H9 (cell line): ENCODE data around the gene MYO5C. TPM values are rescaled to one million over a fixed set of nuclear protein-coding genes. Genes with fewer than 3 reads are reported as not detected.

Source experiments
- DNase-seq: peaks from one replicate; pipeline ENCODE4 v3.0.0-alpha.2; 2017
- H2AFZ ChIP-seq: one replicate; pipeline ENCODE4 v1.6.1; 2013; ENCODE audit warnings: mild to moderate bottlenecking, low read length, control low read depth, moderate library complexity
- H2AK5ac ChIP-seq: 2 replicates; pipeline ENCODE4 v1.6.1; 2013; ENCODE audit warnings: low read length, control low read depth, mixed read lengths; ENCODE audit not compliant: insufficient read length
- H2BK120ac ChIP-seq: one replicate; pipeline ENCODE4 v1.6.1; 2013; ENCODE audit warnings: low read depth, mild to moderate bottlenecking, low read length, control low read depth, inconsistent platforms; ENCODE audit not compliant: poor library complexity, severe bottlenecking
- H2BK12ac ChIP-seq: 2 replicates; pipeline ENCODE4 v1.6.1; 2013; ENCODE audit warnings: low read length, control low read depth, mixed read lengths, low read depth; ENCODE audit not compliant: insufficient read length
- H2BK15ac ChIP-seq: 2 replicates; pipeline ENCODE4 v1.6.1; 2013; ENCODE audit warnings: low read depth, low read length, control low read depth
- H2BK20ac ChIP-seq: one replicate; pipeline ENCODE4 v1.6.1; 2013; ENCODE audit warnings: low read depth, mild to moderate bottlenecking, low read length, control low read depth, inconsistent platforms; ENCODE audit not compliant: poor library complexity, severe bottlenecking
- H2BK5ac ChIP-seq: 2 replicates; pipeline ENCODE4 v1.6.1; 2013; ENCODE audit warnings: low read length, control low read depth, mixed read lengths; ENCODE audit not compliant: insufficient read length
- H3K14ac ChIP-seq: 2 replicates; pipeline ENCODE4 v1.6.1; 2013; ENCODE audit warnings: low read length, control low read depth; ENCODE audit not compliant: insufficient read depth
- H3K18ac ChIP-seq: 2 replicates; pipeline ENCODE4 v1.6.1; 2013; ENCODE audit warnings: low read depth, mild to moderate bottlenecking, mixed read lengths, low read length, control low read depth; ENCODE audit not compliant: insufficient read length
- H3K23ac ChIP-seq: 2 replicates; pipeline ENCODE4 v1.6.1; 2013; ENCODE audit warnings: low read length, control low read depth, mixed read lengths, low read depth; ENCODE audit not compliant: insufficient read length
- H3K23me2 ChIP-seq: 2 replicates; pipeline ENCODE4 v1.6.1; 2013; ENCODE audit warnings: low read depth, mild to moderate bottlenecking, mixed read lengths, low read length, control low read depth; ENCODE audit not compliant: insufficient read length, poor library complexity, severe bottlenecking
- H3K27ac ChIP-seq: 2 replicates; pipeline ENCODE4 v1.5.1; 2013; ENCODE audit warnings: low read length, control low read depth, mixed read lengths, low read depth; ENCODE audit not compliant: insufficient read length
- H3K27me3 ChIP-seq: 2 replicates; pipeline ENCODE4 v1.6.1; 2013; ENCODE audit warnings: low read length, control low read depth, inconsistent platforms; ENCODE audit not compliant: insufficient read depth
- H3K4ac ChIP-seq: 2 replicates; pipeline ENCODE4 v1.6.1; 2013; ENCODE audit warnings: low read depth, mild to moderate bottlenecking, control low read depth, inconsistent platforms, low read length, moderate library complexity
- H3K4me1 ChIP-seq: 2 replicates; pipeline ENCODE4 v1.6.1; 2013; ENCODE audit warnings: low read length, control low read depth, inconsistent platforms; ENCODE audit not compliant: insufficient read depth
- H3K4me2 ChIP-seq: 2 replicates; pipeline ENCODE4 v1.6.1; 2013; ENCODE audit warnings: low read length, control low read depth, mixed read lengths; ENCODE audit not compliant: insufficient read length, insufficient read depth
- H3K56ac ChIP-seq: 2 replicates; pipeline ENCODE4 v1.6.1; 2013; ENCODE audit warnings: low read depth, mild to moderate bottlenecking, mixed read lengths, low read length, control low read depth; ENCODE audit not compliant: insufficient read length
- H3K79me1 ChIP-seq: 2 replicates; pipeline ENCODE4 v1.6.1; 2013; ENCODE audit warnings: low read depth, mild to moderate bottlenecking, moderate library complexity, low read length, control low read depth, inconsistent platforms; ENCODE audit not compliant: insufficient read depth, poor library complexity, severe bottlenecking
- H3K79me2 ChIP-seq: 2 replicates; pipeline ENCODE4 v1.6.1; 2013; ENCODE audit warnings: low read length, control low read depth, inconsistent platforms; ENCODE audit not compliant: insufficient read depth
- H3K9ac ChIP-seq: 2 replicates; pipeline ENCODE4 v1.6.1; 2013; ENCODE audit warnings: low read length, control low read depth, mixed read lengths; ENCODE audit not compliant: insufficient read length; ENCODE audit errors: extremely low read depth
- H3K9me3 ChIP-seq: one replicate; pipeline ENCODE4 v1.6.1; 2013; ENCODE audit warnings: low read depth, low read length, inconsistent platforms; ENCODE audit not compliant: control insufficient read depth
- H3T11ph ChIP-seq: one replicate; pipeline ENCODE4 v1.6.1; 2013; ENCODE audit warnings: mild to moderate bottlenecking, low read length, control low read depth, inconsistent platforms
- H4K20me1 ChIP-seq: one replicate; pipeline ENCODE4 v1.6.1; 2013; ENCODE audit not compliant: control insufficient read depth, insufficient read length, insufficient read depth
- H4K5ac ChIP-seq: 2 replicates; pipeline ENCODE4 v1.6.1; 2013; ENCODE audit warnings: low read depth, mild to moderate bottlenecking, mixed read lengths, low read length, control low read depth; ENCODE audit not compliant: insufficient read length
- H4K8ac ChIP-seq: replicated peaks from 2 replicates; pipeline ENCODE4 v1.6.1; 2013; ENCODE audit warnings: low read length, control low read depth, mixed read lengths, low read depth; ENCODE audit not compliant: insufficient read length
- H4K91ac ChIP-seq: 2 replicates; pipeline ENCODE4 v1.6.1; 2013; ENCODE audit warnings: low read depth, mild to moderate bottlenecking, moderate library complexity, mixed read lengths, low read length, control low read depth; ENCODE audit not compliant: insufficient read length
- H3K27ac Mint-ChIP-seq, 3 experiments: 2 replicates in 2 of 3; 3 replicates in 1 of 3; pipeline ENCODE4 v1.8.0; 2020 to 2021; ENCODE audit warnings: mixed read lengths in 3 of 3, mild to moderate bottlenecking in 1 of 3, moderate library complexity in 1 of 3
- H3K27me3 Mint-ChIP-seq: 2 replicates; pipeline ENCODE4 v1.8.0; 2021; ENCODE audit warnings: low read depth, mild to moderate bottlenecking, moderate library complexity, mixed read lengths
- H3K36me3 Mint-ChIP-seq, 3 experiments: 2 replicates in 2 of 3; 3 replicates in 1 of 3; pipeline ENCODE4 v1.8.0; 2020 to 2021; ENCODE audit warnings: low read depth in 3 of 3, mixed read lengths in 3 of 3; ENCODE audit not compliant: insufficient read depth in 1 of 3
- H3K4me1 Mint-ChIP-seq, 2 experiments: 2 replicates each; pipeline ENCODE4 v1.8.0; 2020; ENCODE audit warnings: mixed read lengths in 2 of 2
- H3K4me3 Mint-ChIP-seq, 2 experiments: 2 replicates in 1 of 2; 3 replicates in 1 of 2; pipeline ENCODE4 v1.8.0; 2020 to 2021; ENCODE audit warnings: mild to moderate bottlenecking in 2 of 2, mixed read lengths in 2 of 2, moderate library complexity in 1 of 2
- H3K9me3 Mint-ChIP-seq, 2 experiments: 2 replicates in 1 of 2; 3 replicates in 1 of 2; pipeline ENCODE4 v1.8.0; 2020; ENCODE audit warnings: mild to moderate bottlenecking in 2 of 2, mixed read lengths in 2 of 2, moderate library complexity in 1 of 2
- WGBS: extraction: QIAGEN DNeasy Blood & Tissue Kit; methylation state at CpG from one replicate; pipeline ENCODE4 v1.1.7; 2013; ENCODE audit warnings: missing lambda C conversion rate, low lambda C conversion rate, mixed read lengths; ENCODE audit not compliant: insufficient read length; ENCODE audit errors: extremely low coverage; 5-methylcytosine and 5-hydroxymethylcytosine counted together
- total RNA-seq: library from RNA; stranded (reverse); gene quantifications from 2 replicates; pipeline ENCODE4 v1.2.1, GENCODE V29; 2021
- TF ChIP-seq, protein P1 (sequence below): fragments of 200-600 bp; sonication (generic); conservative IDR thresholded peaks from 3 replicates; pipeline ENCODE4 v1.8.0; 2021; ENCODE audit warnings: antibody characterized with exemption, mild to moderate bottlenecking

The MYO5C gene
- total RNA-seq, 1 experiment from 2014 or later: 22.2 TPM

DNA sequence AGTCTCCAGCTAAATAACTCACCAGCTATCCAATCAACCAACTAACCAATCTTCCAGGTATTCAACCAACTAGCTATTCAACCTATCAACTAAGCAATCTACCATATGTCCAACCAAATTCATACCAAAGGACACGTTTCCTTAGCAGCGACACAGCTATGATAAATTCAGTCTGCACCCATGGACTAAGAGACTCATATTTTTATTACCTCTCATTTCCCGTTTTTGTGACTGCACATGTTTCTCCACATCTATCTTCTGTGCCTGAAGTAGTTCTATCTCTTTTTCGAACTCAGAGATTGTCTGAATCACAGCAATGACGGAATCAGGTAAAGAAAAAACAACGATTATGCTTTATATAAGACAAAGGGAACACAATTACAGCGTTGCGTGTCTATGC lies 70.4 kb downstream of the MYO5C start:
- TF ChIP-seq, protein P1, sequence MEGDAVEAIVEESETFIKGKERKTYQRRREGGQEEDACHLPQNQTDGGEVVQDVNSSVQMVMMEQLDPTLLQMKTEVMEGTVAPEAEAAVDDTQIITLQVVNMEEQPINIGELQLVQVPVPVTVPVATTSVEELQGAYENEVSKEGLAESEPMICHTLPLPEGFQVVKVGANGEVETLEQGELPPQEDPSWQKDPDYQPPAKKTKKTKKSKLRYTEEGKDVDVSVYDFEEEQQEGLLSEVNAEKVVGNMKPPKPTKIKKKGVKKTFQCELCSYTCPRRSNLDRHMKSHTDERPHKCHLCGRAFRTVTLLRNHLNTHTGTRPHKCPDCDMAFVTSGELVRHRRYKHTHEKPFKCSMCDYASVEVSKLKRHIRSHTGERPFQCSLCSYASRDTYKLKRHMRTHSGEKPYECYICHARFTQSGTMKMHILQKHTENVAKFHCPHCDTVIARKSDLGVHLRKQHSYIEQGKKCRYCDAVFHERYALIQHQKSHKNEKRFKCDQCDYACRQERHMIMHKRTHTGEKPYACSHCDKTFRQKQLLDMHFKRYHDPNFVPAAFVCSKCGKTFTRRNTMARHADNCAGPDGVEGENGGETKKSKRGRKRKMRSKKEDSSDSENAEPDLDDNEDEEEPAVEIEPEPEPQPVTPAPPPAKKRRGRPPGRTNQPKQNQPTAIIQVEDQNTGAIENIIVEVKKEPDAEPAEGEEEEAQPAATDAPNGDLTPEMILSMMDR: no peak
- Histone ChIP-seq H3K23me2 (no peaks in the 10 kb centered on the region), H2BK12ac (no peak overlapping the region), H3K18ac (no peak overlapping the region), H2BK20ac (no peak overlapping the region), H3K23ac (no peak overlapping the region), H3K4ac (no peak overlapping the region), H3K9ac (no peak overlapping the region), H2BK15ac (no peak overlapping the region), H4K91ac (no peak overlapping the region), H2AK5ac (no peak overlapping the region), H3K79me1 (no peaks in the 10 kb centered on the region), H3K9me3 (no peaks in the 10 kb centered on the region), H3K4me1 (no peaks in the 10 kb centered on the region), H2BK120ac (no peak overlapping the region), H3K56ac (no peak overlapping the region), H3K4me2 (no peak overlapping the region), H4K8ac (no peak overlapping the region), H3K79me2 (no peaks in the 10 kb centered on the region), H3T11ph (no peak overlapping the region), H3K27ac (no peak overlapping the region), H4K5ac (no peak overlapping the region), H4K20me1 (no peaks in the 10 kb centered on the region), H3K27me3 (no peaks in the 10 kb centered on the region), H2AFZ (no peak overlapping the region), H2BK5ac (no peak overlapping the region), H3K14ac (no peak overlapping the region)
- no peak overlapping the region for H3K4me3 Mint-ChIP-seq
- H3K9me3 Mint-ChIP-seq: no peaks in the 10 kb centered on the region
- no peaks in the 10 kb centered on the region; the same call in 1 of the 2 replicates for H3K27me3 Mint-ChIP-seq
- WGBS: no CpG with 5 or more reads among the region's 8 CpGs
- H3K36me3 Mint-ChIP-seq: peaks cover 14 to 49% (median 31%) of the 10 kb centered on the region in 3 experiments; a peak in 6 of 7 replicates
- no peak for DNase-seq
- no peak overlapping the region for H3K27ac Mint-ChIP-seq
- no peaks in the 10 kb centered on the region for H3K4me1 Mint-ChIP-seq
